Measurements from ENCODE around the gene SMTN.
"Not testable (repeated sequence)": the region's sequence is repeated elsewhere in the genome, so short reads cannot be mapped to it uniquely, and the experiment has no call there.

Gene SMTN

DNA sequence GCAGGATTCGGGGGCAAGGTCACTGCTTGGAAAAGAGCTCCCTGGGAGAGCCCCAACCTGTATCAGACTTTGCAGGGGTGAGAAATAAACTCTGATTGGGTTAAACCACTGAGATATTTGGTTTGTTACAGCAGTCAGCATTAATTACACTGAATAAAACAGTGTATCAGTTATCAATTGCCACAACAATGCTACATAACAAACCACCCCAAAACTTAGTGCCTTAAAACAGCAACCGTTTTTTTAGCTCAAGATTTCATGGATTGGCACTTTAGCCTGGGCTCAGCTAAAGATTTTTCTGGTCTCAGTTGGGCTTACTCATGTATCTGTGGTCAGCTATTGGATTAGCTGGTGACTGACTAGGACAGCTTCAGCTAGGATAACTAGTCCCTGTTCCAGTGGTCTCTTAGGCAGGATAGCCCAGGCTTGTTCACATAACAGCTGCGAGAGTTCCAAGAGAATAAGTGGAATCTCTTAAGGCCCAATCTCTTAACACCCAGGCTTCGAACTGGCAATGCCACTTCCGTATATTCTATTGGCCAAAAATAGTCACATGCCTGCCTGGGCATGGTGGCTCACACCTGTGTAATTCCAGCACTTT, 7.5 kb upstream of the SMTN start:
- DNase-seq = not testable (repeated sequence)

GRCh38 chr22:31075961-31076360, 5.2 kb upstream of the SMTN start:
- DNase-seq = no peak

GRCh38 chr22:31077681-31078080, 3.4 kb upstream of the SMTN start:
- DNase-seq = no peak

DNA sequence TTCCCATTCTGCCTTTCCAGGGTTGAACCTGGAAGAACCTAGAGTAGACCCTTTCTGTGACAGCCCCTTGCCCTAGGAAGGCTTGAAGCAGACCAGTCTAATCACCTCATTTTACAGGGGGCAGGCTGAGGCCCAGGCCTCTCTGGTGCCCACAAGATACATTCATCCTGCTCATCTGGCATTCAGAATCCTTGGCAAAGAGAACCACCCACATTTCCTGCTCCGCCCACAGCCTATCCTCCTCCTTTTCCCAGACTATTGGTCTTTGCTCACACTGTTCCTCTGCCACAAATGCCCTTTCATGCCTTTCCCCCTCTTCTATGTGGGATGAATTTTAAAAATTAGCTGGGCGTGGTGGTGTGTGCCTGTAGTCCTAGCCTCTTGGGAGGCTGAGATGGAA, 2.7 kb upstream of the SMTN start:
- DNase-seq = not testable (repeated sequence)

DNA sequence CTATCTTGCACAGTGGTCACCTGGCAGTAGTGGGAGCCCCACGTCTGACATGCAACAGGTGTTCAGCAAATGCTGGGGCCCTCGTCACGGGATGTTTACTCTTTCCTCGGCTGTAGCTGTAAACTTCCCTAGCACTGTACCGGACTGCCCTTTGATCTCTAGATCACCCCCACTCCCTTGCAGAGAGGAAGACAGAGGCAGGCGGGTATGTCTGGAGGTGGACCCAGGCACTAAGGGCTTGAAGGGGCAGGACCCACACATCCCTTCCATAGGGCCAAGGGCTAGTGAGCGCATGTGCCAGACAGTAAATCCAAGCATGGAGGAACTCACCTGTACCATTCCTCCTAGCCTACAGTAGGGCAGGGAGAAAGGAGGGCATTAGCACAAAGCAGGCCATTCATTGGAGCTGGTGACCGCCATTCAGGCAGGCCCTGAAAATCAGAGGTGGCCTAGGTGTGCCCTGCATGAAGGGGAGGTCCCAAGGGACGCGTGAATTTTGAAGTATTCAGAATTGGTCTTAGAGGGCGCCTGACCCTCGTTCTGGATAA, 1.9 kb upstream of the SMTN start:
- no peak for DNase-seq

DNA sequence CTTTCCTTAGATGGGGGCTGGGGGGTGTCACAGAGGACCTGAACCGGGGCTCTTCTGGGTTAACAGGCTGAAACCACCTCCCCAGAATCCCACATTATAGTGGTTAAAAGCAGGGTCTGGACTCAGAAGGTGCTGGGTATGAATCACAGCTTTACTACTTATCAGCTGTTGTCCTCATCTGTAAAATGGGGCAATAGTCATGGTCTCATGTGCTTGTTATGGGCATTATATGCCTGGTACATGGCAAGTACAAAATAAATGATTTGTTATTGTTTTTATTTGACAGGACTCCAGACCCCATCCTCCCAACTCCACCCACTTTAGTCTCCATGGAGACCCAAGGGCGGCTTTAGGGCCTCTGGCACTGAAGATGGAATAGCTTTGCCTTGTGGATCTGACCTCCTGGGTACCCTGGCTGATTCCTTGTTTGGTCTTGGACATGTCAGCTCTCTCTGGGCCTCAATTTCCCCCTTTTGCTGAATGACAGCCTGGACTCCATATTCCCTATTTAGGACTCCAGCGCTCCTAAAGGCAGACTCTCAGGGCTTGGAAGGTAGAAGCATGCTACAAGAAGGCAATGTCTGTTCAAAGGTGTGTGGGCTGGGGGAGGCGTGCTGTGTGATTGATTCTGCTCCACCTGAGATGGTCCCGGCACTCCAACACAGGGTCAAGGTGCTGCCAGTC, 812 bp upstream of the SMTN start:
- DNase-seq = no peak

- no peak for DNase-seq
Measured at GRCh38 chr22:31081963-31082605, 966 bp downstream of the SMTN start.

GRCh38 chr22:31082606-31083376, 1.7 kb downstream of the SMTN start:
- peak; percentile 57 for DNase-seq

GRCh38 chr22:31083377-31083768, 2.3 kb downstream of the SMTN start:
- DNase-seq = no peak

DNA sequence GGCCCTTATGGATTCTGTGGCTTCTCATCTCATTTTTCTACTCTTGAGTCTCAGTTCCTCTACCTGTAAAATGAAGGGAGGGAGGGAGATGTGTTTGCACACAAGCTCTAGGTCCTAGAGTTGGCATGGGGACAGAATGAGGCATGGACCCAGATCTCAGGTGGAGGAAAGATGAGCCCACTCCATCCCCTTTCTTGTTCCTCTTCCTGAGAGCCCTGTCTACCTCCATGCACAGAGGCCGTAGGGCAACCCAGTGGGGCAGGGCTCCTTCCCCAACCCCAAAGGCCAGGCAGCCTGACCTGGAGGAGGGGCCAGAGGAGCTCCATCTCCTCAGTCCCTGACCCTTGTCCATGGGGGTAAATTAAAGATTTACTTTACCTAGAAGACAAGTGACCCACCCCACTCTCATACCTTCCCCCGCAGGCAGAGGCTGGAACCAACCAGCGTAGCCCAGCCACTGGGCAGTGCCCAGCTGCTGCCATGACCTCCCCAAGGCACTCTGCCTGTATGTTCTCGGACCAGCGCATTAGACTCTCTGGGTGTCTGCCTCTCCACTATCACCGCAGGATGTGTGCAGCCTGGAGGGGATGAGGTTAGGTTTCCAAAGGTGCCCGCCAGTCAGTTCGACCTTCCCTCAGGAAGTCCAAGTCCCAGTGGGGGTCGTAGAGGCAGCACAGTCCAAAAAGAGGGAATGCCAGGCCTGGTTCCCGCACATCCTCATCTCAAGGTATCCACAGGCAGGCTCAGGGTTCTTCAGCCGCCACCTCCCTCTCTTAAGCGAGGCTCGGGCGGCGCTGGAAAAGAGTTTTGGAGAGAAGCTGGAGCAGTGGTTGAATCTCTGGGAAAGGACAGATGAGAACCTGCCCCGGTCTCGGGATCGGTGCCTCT, 3.0 kb downstream of the SMTN start:
- DNase-seq = peak; percentile 45

- DNase-seq = peak; percentile 78
Measured at GRCh38 chr22:31084811-31085492, 3.8 kb downstream of the SMTN start.

GRCh38 chr22:31085493-31085824, 4.3 kb downstream of the SMTN start:
- DNase-seq = peak; percentile 46

- DNase-seq = no peak
Measured at GRCh38 chr22:31085928-31086327, 4.8 kb downstream of the SMTN start.

GRCh38 chr22:31086703-31087330, 5.7 kb downstream of the SMTN start:
- peak; percentile 10 for DNase-seq

GRCh38 chr22:31087744-31088215, 6.7 kb downstream of the SMTN start:
- no peak for DNase-seq

DNA sequence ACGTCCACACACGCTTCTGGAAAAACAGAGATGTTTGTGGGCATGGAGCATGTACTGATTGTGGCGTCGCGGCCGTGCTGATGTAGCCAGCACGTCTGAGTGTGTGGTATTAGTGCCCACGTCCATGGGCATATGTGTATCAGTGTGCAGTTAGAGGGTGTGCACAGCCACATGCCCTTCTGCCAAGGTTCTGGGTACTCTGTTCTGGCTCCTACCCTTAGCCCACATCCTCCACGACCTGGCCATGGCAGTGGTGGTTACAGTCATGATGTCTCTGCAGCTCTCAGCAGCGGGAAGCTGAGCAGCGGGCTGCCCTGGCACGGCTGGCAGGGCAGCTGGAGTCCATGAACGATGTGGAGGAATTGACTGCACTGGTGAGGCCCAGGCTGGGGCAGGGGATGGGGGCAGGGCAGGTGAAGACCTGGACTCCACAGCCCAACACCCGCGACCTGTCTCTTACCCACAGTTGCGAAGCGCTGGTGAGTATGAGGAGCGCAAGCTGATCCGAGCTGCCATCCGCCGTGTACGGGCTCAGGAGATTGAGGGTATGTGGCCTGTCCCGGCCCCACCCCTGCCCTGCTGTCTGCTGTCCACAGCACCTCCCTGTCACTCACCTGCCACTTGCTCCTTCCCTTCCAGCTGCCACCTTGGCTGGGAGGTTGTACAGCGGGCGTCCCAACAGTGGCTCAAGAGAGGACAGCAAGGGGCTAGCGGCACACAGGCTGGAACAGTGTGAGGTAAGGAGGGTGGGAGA, 7.3 kb downstream of the SMTN start:
- no peak for DNase-seq

DNA sequence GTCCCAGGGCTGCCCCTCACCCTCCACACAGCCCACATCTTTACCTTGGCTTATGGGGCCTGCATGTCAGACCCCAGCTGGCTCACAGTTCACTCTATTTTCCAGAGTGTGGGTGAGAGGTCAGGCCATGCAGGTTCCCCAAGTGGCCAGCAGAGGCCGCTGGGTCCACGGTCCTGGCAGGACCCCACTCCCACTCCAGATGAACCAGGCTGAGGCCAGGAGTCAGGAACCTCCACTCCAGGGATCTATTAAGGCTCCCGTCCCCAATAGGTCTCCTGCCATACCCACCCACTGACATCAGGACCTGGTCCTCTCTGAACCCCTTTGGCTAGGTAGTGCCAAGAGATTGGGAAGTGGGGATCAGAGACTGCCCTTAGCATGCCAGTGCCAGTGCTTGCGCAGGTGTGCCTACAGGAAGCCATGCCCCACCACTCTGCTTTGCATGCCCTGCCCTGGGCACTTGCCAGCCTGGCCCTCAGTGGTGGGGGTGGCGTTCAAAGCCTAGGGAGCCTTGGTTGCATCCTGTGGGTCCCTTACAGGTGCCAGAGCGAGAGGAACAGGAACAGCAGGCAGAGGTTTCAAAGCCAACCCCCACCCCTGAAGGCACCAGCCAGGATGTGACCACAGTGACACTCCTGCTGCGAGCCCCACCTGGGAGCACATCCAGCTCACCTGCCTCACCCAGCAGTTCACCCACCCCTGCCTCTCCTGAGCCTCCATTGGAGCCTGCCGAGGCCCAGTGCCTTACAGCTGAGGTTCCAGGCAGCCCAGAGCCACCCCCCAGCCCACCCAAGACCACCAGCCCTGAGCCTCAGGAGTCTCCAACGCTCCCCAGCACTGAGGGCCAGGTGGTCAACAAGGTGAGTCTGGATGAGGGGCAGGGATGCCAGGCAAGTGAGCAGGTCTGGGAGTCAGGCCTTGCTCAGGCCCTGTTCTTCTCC, 8.3 kb downstream of the SMTN start:
- peak; percentile 58 for DNase-seq

DNA sequence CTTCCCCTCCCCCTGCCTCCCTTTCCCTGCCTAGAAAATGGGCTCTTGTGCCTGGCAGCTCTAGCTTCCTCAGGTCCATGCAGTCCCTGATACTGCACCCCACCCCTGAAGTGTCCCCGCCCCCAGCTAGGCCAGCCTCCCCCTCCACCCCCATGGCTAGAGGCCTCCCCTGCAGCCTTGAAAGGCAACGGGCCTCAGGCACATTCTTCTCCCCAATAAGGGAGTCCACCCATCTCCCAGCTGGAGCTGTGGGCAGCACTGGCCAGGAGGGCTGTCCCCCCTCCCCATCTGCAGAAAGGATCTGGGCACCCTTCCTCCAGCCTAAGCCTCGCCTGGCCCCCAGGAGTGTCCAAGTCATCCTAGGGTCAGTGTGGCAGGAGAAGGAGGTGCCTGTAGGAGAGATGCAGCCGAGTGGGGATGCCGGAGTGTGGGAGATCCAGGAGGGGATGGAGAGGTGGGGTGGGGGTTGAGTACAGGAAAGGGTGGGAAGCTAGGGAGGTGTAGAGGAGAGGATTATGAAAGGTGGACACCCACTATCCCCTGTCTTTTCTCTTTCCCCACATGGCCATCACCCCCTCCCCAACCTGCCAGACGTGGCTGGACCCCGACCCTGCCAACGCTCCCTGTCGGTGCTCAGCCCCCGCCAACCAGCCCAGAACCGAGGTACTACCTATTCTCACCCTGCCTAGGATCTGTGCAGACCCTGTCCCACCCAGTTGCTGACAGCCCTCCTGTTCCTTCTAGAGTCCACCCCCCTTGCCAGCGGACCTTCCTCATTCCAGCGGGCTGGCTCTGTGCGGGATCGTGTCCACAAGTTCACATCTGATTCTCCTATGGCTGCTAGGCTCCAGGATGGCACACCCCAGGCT, 9.3 kb downstream of the SMTN start:
- no peak for DNase-seq
